ENCODE results near the gene POLR3E.
A peak's percentile ranks its signal among the peaks of the same experiment; 100 is the strongest.

The POLR3E gene

DNA sequence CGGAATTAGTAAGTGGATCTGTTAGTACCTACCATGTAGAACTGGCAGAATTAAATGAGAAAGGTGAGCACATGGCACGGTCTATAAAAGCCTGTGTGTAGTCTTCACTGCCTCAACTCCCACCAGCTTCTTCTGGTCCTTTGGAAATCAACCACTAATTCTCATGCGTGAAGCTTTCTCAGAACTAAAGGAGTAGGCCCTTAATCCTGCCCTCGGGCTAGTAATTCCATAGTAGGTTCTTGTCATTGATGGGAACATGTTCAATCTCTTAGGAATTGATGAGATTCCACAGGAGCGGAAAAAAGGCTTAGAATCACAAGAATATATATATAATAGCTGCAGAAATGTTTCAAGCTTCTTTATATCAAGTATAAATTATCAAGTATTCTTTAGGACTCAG lies 55.5 kb downstream of the POLR3E start:
- H3K4me1 ChIP-seq (ENCODE audit: low read length) = peaks cover 29% of the 10 kb centered on the region
- H3K4me3 ChIP-seq (ENCODE audit: low read length) = no peak overlapping the region
- no peak overlapping the region for H2AFZ ChIP-seq (ENCODE audit: low read depth, low read length)
- no peaks in the 10 kb centered on the region for H3K27me3 ChIP-seq (ENCODE audit: low read depth, low read length)
- no peak overlapping the region for H3K4me2 ChIP-seq (ENCODE audit: low read length)
- no peak overlapping the region for H3K27ac ChIP-seq (ENCODE audit: low read length)
- TF ChIP-seq CTCF (IDR thresholded peaks at IDR 0.05; ENCODE audit: low read depth, low read length) (no peak), EZH2phosphoT487 (IDR thresholded peaks at IDR 0.05; ENCODE audit: low read depth) (no peak)
- H3K9me3 ChIP-seq (ENCODE audit: insufficient read depth, low read length) = no peaks in the 10 kb centered on the region
- peaks cover 35% of the 10 kb centered on the region for H3K79me2 ChIP-seq (ENCODE audit: low read length)
- no peak overlapping the region for H3K9ac ChIP-seq (ENCODE audit: low read length)
- H4K20me1 ChIP-seq (ENCODE audit: insufficient read depth, low read length) = peaks cover 7% of the 10 kb centered on the region; the same call in 1 of the 2 replicates
- H3K36me3 ChIP-seq (replicated peaks; ENCODE audit: low read depth, low read length) = peaks cover 33% of the 10 kb centered on the region

GRCh38 chr16:22353191-22353919 lies 56.1 kb downstream of the POLR3E start:
- Histone ChIP-seq H3K4me2 (ENCODE audit: low read length) (peak overlapping the region; percentile 33), H3K4me1 (ENCODE audit: low read length) (peaks cover 29% of the 10 kb centered on the region), H3K9ac (ENCODE audit: low read length) (no peak overlapping the region), H3K27ac (ENCODE audit: low read length) (peak overlapping the region; percentile 44), H4K20me1 (ENCODE audit: insufficient read depth, low read length) (peaks cover 7% of the 10 kb centered on the region; the same call in 1 of the 2 replicates), H3K36me3 (replicated peaks; ENCODE audit: low read depth, low read length) (peaks cover 35% of the 10 kb centered on the region), H3K9me3 (ENCODE audit: insufficient read depth, low read length) (no peaks in the 10 kb centered on the region), H2AFZ (ENCODE audit: low read depth, low read length) (no peak overlapping the region), H3K27me3 (ENCODE audit: low read depth, low read length) (no peaks in the 10 kb centered on the region), H3K4me3 (ENCODE audit: low read length) (no peak overlapping the region), H3K79me2 (ENCODE audit: low read length) (peaks cover 39% of the 10 kb centered on the region)
- no peak for TF ChIP-seq EZH2phosphoT487 (IDR thresholded peaks at IDR 0.05; ENCODE audit: low read depth)
- TF ChIP-seq CTCF (IDR thresholded peaks at IDR 0.05; ENCODE audit: low read depth, low read length) = no peak

DNA sequence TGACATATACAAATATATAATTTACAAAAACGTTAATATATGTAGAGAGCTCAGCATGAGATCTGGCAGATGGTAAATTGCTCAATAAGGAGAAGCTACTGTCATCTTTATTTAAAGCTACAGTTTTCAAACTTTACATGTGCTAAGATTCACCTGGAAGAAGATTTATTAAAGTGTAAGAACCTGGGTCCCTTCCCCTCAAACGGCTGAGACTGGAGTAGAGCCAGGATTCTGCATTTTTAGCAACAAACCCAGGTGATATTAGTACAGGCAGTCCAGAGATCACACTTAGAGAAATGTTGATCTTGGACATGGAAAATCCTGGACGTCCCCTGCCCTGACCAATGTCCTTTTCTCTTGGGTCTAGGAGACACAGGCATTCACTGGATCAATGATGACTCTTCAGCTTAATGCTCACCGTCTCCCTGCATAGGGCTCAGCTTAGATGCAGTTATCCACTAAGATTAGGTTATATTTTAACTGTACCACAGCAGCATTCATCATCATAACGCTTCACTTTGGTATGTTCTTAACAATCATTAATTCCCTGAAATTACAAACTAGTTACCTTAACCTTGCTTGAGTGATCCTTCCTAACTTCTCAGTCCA lies 56.8 kb downstream of the POLR3E start:
- no peak overlapping the region for H3K9ac ChIP-seq (ENCODE audit: low read length)
- no peak for TF ChIP-seq CTCF (IDR thresholded peaks at IDR 0.05; ENCODE audit: low read depth, low read length)
- no peak for TF ChIP-seq EZH2phosphoT487 (IDR thresholded peaks at IDR 0.05; ENCODE audit: low read depth)
- no peaks in the 10 kb centered on the region for H3K9me3 ChIP-seq (ENCODE audit: insufficient read depth, low read length)
- peak overlapping the region; percentile 44; the same call in 1 of the 2 replicates for H3K27ac ChIP-seq (ENCODE audit: low read length)
- H3K4me2 ChIP-seq (ENCODE audit: low read length) = peak overlapping the region; percentile 33
- no peak overlapping the region for H3K4me3 ChIP-seq (ENCODE audit: low read length)
- no peaks in the 10 kb centered on the region for H3K27me3 ChIP-seq (ENCODE audit: low read depth, low read length)
- peaks cover 29% of the 10 kb centered on the region for H3K36me3 ChIP-seq (replicated peaks; ENCODE audit: low read depth, low read length)
- peaks cover 39% of the 10 kb centered on the region for H3K79me2 ChIP-seq (ENCODE audit: low read length)
- peaks cover 29% of the 10 kb centered on the region for H3K4me1 ChIP-seq (ENCODE audit: low read length)
- H2AFZ ChIP-seq (ENCODE audit: low read depth, low read length) = no peak overlapping the region
- H4K20me1 ChIP-seq (ENCODE audit: insufficient read depth, low read length) = peaks cover 7% of the 10 kb centered on the region; the same call in 1 of the 2 replicates

DNA sequence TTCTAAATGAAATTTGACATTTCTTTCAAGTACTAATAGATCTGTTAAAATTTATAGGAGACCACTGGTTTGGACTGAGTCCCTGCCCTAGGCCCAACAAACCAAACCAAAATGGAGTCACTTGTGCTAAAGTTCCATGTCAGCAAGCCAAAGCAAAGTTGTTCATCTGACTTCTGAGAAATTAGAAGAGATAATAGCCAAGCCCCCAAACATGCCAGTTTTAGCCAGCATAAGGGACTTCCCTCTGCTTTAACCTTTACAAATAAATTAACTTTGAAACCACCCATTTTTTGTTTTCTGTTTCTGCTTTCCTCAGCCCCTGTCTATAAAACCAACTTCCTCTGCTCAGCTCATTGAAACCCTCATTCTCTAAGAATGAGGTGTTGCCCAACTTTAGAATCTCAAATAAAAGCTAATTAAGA lies 58.3 kb downstream of the POLR3E start:
- TF ChIP-seq EZH2phosphoT487 (IDR thresholded peaks at IDR 0.05; ENCODE audit: low read depth) (no peak), CTCF (IDR thresholded peaks at IDR 0.05; ENCODE audit: low read depth, low read length) (no peak)
- H3K4me1 ChIP-seq (ENCODE audit: low read length) = peaks cover 29% of the 10 kb centered on the region
- peaks cover 27% of the 10 kb centered on the region for H3K36me3 ChIP-seq (replicated peaks; ENCODE audit: low read depth, low read length)
- H3K27ac ChIP-seq (ENCODE audit: low read length) = peak overlapping the region; percentile 4
- H4K20me1 ChIP-seq (ENCODE audit: insufficient read depth, low read length) = peaks cover 7% of the 10 kb centered on the region; the same call in 1 of the 2 replicates
- H3K9me3 ChIP-seq (ENCODE audit: insufficient read depth, low read length) = no peaks in the 10 kb centered on the region
- no peak overlapping the region for H3K4me2 ChIP-seq (ENCODE audit: low read length)
- H3K9ac ChIP-seq (ENCODE audit: low read length) = no peak overlapping the region
- H3K27me3 ChIP-seq (ENCODE audit: low read depth, low read length) = no peaks in the 10 kb centered on the region
- peaks cover 45% of the 10 kb centered on the region for H3K79me2 ChIP-seq (ENCODE audit: low read length)
- no peak overlapping the region for H3K4me3 ChIP-seq (ENCODE audit: low read length)
- no peak overlapping the region for H2AFZ ChIP-seq (ENCODE audit: low read depth, low read length)

All from OCI-LY3 (cell line).